ENCODE results near the gene H2BK1.

H2BK1 gene

GRCh38 chr7:151245360-151246101, 35.2 kb upstream of the H2BK1 start:
- peak in 2 of 14 donors; percentile 22 to 27 for DNase-seq

- DNase-seq: no peak
Measured at GRCh38 chr7:151244841-151245346, 34.6 kb upstream of the H2BK1 start.

- DNase-seq: peak in 6 of 14 donors; percentile 21 to 46 (median 28)
Measured at GRCh38 chr7:151244196-151244840, 34.0 kb upstream of the H2BK1 start.

GRCh38 chr7:151243408-151244195, 33.3 kb upstream of the H2BK1 start:
- no peak for DNase-seq

- no peak for DNase-seq
Measured at GRCh38 chr7:151243045-151243349, 32.7 kb upstream of the H2BK1 start.

- no peak for DNase-seq
Measured at GRCh38 chr7:151242159-151243044, 32.1 kb upstream of the H2BK1 start.

- DNase-seq: no peak
Measured at GRCh38 chr7:151241755-151242096, 31.4 kb upstream of the H2BK1 start.

GRCh38 chr7:151240942-151241754, 30.9 kb upstream of the H2BK1 start:
- DNase-seq: no peak

GRCh38 chr7:151240536-151240935, 30.2 kb upstream of the H2BK1 start:
- DNase-seq: no peak

- no peak for DNase-seq
Measured at GRCh38 chr7:151239837-151240459, 29.7 kb upstream of the H2BK1 start.

GRCh38 chr7:151238924-151239836, 28.9 kb upstream of the H2BK1 start:
- no peak for DNase-seq

- no peak for DNase-seq
Measured at GRCh38 chr7:151238190-151238810, 28.0 kb upstream of the H2BK1 start.

GRCh38 chr7:151237244-151238189, 27.2 kb upstream of the H2BK1 start:
- DNase-seq: no peak

GRCh38 chr7:151236406-151236805, 26.1 kb upstream of the H2BK1 start:
- DNase-seq: no peak

GRCh38 chr7:151235091-151235787, 25.0 kb upstream of the H2BK1 start:
- no peak for DNase-seq

- no peak for DNase-seq
Measured at GRCh38 chr7:151233804-151234203, 23.5 kb upstream of the H2BK1 start.

- peak in 2 of 14 donors; percentile 29 to 65 for DNase-seq
Measured at GRCh38 chr7:151232917-151233701, 22.8 kb upstream of the H2BK1 start.
